ENCODE results near the gene SLC34A2. TPM values are rescaled to one million over a fixed set of nuclear protein-coding genes. Genes with fewer than 3 reads are reported as not detected.

Gene SLC34A2
- polyA plus RNA-seq, 1 experiment, result not detected

DNA sequence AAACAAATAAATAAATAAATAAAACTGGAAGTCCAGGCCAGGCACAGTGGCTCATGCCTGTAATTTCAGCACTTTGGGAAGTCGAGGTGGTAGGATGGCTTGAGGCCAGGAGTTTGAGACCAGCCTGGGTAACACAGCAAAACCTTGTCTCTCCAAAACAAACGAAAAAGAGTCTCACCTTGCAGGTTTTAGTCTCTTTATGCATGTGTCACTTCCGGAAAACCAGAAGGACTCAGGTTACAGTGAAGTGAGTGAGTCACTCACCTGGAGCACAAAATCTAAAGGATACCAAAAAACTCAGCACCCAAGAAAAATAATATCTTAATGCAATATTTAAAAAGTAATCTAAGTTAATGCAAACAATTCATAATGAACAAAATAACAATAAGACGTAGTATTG is 20.1 kb upstream of the SLC34A2 start:
- no peak for DNase-seq (ENCODE audit: low read depth, low spot score)
- TF ChIP-seq, protein P1, sequence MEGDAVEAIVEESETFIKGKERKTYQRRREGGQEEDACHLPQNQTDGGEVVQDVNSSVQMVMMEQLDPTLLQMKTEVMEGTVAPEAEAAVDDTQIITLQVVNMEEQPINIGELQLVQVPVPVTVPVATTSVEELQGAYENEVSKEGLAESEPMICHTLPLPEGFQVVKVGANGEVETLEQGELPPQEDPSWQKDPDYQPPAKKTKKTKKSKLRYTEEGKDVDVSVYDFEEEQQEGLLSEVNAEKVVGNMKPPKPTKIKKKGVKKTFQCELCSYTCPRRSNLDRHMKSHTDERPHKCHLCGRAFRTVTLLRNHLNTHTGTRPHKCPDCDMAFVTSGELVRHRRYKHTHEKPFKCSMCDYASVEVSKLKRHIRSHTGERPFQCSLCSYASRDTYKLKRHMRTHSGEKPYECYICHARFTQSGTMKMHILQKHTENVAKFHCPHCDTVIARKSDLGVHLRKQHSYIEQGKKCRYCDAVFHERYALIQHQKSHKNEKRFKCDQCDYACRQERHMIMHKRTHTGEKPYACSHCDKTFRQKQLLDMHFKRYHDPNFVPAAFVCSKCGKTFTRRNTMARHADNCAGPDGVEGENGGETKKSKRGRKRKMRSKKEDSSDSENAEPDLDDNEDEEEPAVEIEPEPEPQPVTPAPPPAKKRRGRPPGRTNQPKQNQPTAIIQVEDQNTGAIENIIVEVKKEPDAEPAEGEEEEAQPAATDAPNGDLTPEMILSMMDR (IDR thresholded peaks at IDR 0.05; ENCODE audit: low read depth, low read length), result no peak
- Histone ChIP-seq H3K27ac (ENCODE audit: low read depth, low read length) (no peak overlapping the region), H3K27me3 (ENCODE audit: control insufficient read depth, insufficient read depth, low read length) (no peaks in the 10 kb centered on the region), H3K9me3 (ENCODE audit: control insufficient read depth, insufficient read depth, low read length) (no peaks in the 10 kb centered on the region), H3K4me3 (ENCODE audit: low read depth, low read length) (no peak overlapping the region)
- CTCF ChIA-PET, result no interaction called here
- POLR2A ChIA-PET, result no interaction called here

DNA sequence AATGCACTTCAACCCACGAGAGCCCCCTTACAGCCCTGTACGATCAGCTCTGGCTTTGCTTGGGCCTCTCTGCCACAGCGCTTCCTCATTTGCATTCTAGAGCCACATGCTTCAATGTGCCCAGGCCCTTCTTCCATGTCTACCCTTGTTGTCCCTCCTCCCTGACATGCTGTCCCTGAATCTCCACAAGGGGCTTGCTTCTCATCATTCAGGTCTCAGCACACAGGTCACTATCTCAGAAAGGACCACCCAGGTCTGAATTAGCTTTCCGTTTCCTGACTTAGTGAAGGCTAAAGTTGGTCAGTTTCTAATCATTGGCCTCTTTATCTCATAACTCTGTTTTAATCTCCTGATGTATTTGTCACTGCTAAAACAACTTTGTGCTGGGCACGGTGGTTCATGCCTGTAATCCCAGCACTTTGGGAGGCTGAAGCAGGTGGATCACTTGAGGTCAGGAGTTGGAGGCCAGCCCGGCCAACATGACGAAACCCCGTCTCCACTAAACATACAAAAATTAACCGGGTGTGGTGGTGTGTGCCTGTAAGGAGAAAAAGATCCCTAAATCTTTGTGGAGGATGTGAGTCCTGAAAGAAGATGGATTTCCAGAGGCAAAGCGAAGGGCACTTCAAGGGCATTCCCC is 17.9 kb upstream of the SLC34A2 start:
- POLR2A ChIA-PET, result no interaction called here
- Histone ChIP-seq H3K9me3 (ENCODE audit: control insufficient read depth, insufficient read depth, low read length) (no peaks in the 10 kb centered on the region), H3K27ac (ENCODE audit: low read depth, low read length) (no peak overlapping the region), H3K27me3 (ENCODE audit: control insufficient read depth, insufficient read depth, low read length) (no peaks in the 10 kb centered on the region), H3K4me3 (ENCODE audit: low read depth, low read length) (no peak overlapping the region)
- TF ChIP-seq, protein P1 (IDR thresholded peaks at IDR 0.05; ENCODE audit: low read depth, low read length), result no peak
- no peak for DNase-seq (ENCODE audit: low read depth, low spot score)
- CTCF ChIA-PET, result no interaction called here

DNA sequence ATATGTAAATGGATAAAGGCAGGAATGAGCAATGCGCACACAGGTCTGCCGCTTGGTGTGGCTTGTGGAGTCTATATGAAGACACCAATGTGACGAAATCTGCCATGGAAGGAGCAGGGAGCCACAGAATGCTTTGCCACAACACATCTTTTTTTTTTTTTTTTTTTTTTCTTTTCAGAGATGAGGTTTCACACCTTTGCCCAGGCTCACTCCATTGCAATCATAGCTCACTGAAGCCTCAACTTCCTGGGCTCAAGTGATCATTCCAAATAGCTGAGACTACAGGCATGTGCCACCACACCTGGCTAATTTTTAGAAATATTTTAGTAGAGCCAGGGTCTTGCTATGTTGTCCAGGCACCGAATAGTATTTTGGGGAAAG is 17.4 kb upstream of the SLC34A2 start:
- CTCF ChIA-PET, result no interaction called here
- TF ChIP-seq, protein P1 (IDR thresholded peaks at IDR 0.05; ENCODE audit: low read depth, low read length), result no peak
- no peak for DNase-seq (ENCODE audit: low read depth, low spot score)
- POLR2A ChIA-PET, result no interaction called here
- H3K9me3 ChIP-seq (ENCODE audit: control insufficient read depth, insufficient read depth, low read length), result no peaks in the 10 kb centered on the region
- no peak overlapping the region for H3K27ac ChIP-seq (ENCODE audit: low read depth, low read length)
- H3K27me3 ChIP-seq (ENCODE audit: control insufficient read depth, insufficient read depth, low read length), result no peaks in the 10 kb centered on the region
- H3K4me3 ChIP-seq (ENCODE audit: low read depth, low read length), result no peak overlapping the region

DNA sequence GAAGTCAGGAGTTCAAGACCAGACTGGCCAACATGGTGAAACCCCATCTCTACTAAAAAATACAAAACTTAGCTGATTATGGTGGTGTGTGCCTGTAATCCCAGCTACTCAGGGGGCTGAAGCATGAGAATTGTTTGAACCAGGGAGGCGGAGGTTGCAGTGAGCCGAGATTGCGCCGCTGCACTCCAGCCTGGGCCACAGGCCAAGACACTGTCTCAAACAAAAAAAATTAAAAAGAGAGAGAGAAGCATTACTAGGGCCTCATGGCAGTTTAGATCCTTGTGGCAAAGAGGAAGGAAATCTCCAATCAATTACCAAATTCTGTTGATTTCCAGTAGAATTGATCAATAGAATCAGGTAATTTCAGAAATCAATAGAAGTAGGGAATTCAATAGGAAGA is 16.8 kb upstream of the SLC34A2 start:
- CTCF ChIA-PET, result no interaction called here
- DNase-seq (ENCODE audit: low read depth, low spot score), result no peak
- Histone ChIP-seq H3K9me3 (ENCODE audit: control insufficient read depth, insufficient read depth, low read length) (no peaks in the 10 kb centered on the region), H3K4me3 (ENCODE audit: low read depth, low read length) (no peak overlapping the region), H3K27me3 (ENCODE audit: control insufficient read depth, insufficient read depth, low read length) (no peaks in the 10 kb centered on the region), H3K27ac (ENCODE audit: low read depth, low read length) (no peak overlapping the region)
- POLR2A ChIA-PET, result no interaction called here
- TF ChIP-seq, protein P1 (IDR thresholded peaks at IDR 0.05; ENCODE audit: low read depth, low read length), result no peak

DNA sequence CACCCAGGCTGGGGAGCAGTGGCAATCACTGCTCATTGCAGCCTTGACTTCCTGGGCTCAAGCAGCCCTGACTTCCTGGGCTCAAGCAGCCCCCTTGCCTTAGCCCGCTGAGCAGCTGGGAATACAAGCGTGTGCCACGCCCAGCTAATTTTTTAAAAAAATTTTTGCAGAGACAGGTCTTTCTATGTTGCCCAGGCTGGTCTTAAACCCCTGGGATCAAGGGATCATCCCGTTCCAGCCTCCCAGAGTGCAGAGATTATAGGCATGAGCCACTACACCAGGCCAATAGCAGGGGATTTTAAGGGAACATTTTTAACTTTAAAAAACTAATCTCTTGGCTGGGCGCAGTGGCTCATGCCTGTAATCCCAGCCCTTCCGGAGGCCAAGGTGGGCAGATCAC is 5.3 kb upstream of the SLC34A2 start:
- CTCF ChIA-PET, result interaction anchor here (1.0 kb wide), 1 partner anchor 117 kb away, joined by 3 read pairs; no protein-coding TSS in a partner anchor

More for the DNA sequence above, 5.3 kb upstream of the SLC34A2 start:
- DNase-seq (ENCODE audit: low read depth, low spot score), result no peak
- H3K27me3 ChIP-seq (ENCODE audit: control insufficient read depth, insufficient read depth, low read length), result peaks cover 16% of the 10 kb centered on the region
- H3K4me3 ChIP-seq (ENCODE audit: low read depth, low read length), result no peak overlapping the region
- no peaks in the 10 kb centered on the region for H3K9me3 ChIP-seq (ENCODE audit: control insufficient read depth, insufficient read depth, low read length)
- no peak overlapping the region for H3K27ac ChIP-seq (ENCODE audit: low read depth, low read length)
- TF ChIP-seq, protein P1 (IDR thresholded peaks at IDR 0.05; ENCODE audit: low read depth, low read length), result no peak
- POLR2A ChIA-PET, result no interaction called here

Data from AG04450 (cell line).